IPS-NIHi7 (cell line): ENCODE measurements around the gene ANKRD44.
"Not testable (repeated sequence)": the region's sequence is repeated elsewhere in the genome, so short reads cannot be mapped to it uniquely, and the experiment has no call there.

Experiments used
- DNase-seq: peaks from one replicate; pipeline ENCODE4 v3.0.0; 2012; ENCODE audit warnings: mixed read lengths; ENCODE audit errors: extremely low spot score

Gene ANKRD44

DNA sequence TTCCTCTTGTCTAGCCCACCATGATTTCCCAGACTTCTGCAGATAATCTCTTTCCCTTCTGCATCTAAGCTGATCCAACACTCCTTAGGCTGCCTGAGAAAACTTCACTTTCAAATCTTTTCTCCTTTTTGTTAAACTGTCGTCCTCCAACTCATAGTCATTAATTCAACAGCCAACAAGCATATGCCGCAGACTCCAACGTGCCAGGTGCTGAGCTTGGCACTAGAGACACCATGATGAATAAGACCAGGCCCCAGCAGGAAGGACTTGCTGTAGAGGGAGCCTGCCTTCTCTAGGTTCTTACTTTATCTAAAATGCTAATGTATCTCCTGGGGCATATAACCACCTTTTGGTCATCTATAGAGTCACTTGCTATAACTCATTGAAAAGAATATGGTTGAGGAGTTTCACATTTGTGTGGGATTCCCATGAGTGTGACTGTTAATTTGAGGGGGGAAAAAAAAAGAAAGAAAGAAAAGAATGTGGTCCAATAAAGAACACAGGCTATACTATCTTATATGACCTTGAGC lies 51.0 kb downstream of the ANKRD44 start:
- no peak for DNase-seq

DNA sequence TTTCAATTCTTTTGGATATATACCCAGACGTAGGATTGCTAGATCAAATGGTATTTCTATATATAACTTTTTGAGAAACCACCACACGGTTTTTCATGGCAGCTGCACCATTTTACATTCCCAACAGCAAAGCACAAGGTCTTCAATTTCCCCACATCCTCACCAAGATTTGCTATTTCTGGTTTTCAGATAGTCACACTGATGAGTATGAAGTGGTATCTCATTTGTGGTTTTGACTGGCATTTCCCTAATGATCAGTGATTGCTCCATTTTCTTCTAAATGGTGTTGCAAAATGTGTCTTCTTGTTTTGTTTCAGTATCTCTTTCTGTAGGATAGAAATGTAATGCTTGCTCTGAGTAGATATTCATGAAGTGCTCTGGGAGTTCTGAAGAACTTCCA lies 52.0 kb downstream of the ANKRD44 start:
- no peak for DNase-seq

GRCh38 chr2:197256547-197257170 lies 53.9 kb downstream of the ANKRD44 start:
- no peak for DNase-seq

DNA sequence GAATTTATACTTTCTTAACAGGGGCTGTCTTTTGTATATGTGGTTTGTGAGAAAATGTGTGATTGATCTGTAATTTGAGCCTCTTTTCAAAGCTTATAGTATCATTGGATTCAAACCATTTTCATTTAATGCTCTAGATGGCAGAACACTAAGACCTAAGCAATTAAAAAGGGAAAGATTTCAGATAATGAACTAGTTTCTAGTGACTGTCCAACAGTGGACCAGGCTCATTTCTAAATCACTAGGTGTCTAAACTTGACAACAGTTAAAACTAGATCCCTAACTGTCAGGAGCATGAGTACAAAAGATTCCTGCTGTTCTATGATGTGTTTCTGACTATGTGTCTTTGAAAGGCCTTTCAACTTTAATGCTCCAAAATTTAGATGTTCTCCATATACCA lies 54.6 kb downstream of the ANKRD44 start:
- no peak for DNase-seq

DNA sequence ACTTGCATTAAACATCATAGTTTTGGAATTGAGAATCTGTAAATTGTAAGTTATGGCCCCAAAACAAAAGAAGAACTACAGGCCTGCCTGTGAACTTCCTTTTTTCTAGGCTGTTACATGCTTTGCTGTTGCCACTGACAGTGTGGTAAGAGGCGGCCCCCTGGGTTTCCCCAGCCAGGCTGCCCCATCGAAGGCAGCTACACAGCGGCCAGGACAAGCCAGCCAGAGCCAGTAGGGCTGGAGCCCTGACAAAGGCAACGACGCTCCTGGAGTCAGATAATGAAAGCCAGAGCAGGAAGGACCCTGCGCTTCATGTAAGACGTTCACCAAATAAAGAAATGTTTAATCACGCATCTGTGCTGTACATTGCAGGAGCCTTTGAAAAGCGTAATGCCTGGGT lies 55.0 kb downstream of the ANKRD44 start:
- peak; percentile 75 for DNase-seq

- no peak for DNase-seq
These were observed 55.6 kb downstream of the ANKRD44 start for GRCh38 chr2:197254776-197255530.

DNA sequence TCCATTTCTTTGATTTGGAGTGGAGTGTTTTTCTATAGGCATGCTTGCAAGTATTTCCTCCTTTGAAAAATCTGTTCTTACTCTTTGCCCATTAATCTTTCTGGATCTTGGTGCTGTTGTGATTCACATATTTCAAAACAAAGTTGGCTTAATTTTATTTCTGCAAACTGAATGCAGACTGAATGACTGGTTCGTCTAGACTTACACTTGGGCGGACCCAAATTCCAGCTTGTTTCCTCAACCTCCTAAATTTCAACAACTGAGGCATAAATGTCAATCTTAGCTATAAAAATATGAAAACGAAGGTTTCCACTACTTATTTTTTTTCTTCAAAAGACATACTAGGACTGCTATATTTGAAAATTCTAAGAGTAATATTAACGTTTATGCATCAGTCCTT lies 59.0 kb downstream of the ANKRD44 start:
- DNase-seq, result no peak

GRCh38 chr2:197251163-197251562 lies 59.4 kb downstream of the ANKRD44 start:
- DNase-seq, result no peak

GRCh38 chr2:197250084-197250397 lies 60.5 kb downstream of the ANKRD44 start:
- no peak for DNase-seq

- no peak for DNase-seq
These were observed 61.0 kb downstream of the ANKRD44 start for GRCh38 chr2:197249381-197250083.

DNA sequence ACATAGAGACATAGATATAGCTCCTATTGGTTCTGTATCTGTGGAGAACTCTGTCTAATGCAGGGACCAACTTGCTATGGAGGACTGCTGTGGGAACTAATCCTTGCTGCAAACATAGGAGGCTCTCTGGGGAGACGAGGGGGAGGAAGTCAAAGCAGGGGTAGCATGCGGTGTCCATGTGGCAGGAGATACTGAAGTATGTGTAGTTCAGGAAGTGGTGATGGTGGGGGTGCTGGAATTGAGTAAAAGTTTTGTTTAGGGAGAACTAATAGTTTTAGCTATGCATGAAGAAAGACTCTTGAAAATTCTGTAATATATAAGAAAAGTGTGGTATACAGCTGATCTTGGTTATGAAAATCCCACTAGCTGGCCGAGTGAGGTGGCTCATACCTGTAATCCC lies 62.0 kb downstream of the ANKRD44 start:
- no peak for DNase-seq

DNA sequence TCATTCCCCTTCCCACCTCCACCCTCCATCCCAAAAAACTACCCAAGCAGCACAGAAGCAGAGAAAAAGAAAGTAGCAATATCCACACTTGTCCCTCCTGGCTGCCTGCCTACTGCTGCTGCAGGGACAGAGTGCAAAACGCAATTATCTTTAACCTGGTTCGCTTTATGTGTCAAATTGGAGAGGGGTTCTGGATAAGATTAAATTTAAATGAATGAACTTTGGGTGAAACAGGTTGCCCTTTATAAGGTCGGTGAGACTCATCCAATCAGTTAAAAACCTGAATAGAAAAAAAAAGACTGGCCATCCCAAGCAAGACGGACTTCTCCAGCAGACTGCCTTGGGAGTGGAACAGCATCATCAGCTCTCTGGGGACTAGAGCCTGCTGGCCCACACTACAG lies 62.6 kb downstream of the ANKRD44 start:
- DNase-seq, result no peak

GRCh38 chr2:197247083-197247482 lies 63.5 kb downstream of the ANKRD44 start:
- no peak for DNase-seq

- DNase-seq, result no peak
These were observed 64.5 kb downstream of the ANKRD44 start for GRCh38 chr2:197245829-197246804.

DNA sequence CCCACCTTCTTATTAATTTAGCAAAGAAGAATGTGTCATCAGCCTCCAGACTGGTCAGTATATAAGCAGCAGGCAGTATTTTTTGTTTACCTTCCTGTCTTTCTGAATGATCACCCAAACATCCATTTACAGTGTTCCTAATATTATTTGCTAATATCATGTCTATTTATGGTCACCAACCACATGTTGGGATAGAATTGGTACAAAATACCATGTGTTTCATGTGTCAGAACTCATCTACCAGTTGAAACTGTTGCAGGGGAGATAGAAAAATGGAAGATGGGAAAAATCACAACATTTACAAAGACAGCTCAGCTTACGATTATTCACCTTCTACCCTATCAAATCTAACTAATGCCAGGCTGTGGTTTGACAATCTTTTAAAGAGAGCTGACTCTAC lies 66.2 kb downstream of the ANKRD44 start:
- no peak for DNase-seq

GRCh38 chr2:197242719-197243118 lies 67.9 kb downstream of the ANKRD44 start:
- DNase-seq, result no peak

GRCh38 chr2:197241596-197241995 lies 69.0 kb downstream of the ANKRD44 start:
- DNase-seq, result no peak

GRCh38 chr2:197241153-197241552 lies 69.4 kb downstream of the ANKRD44 start:
- DNase-seq, result no peak

DNA sequence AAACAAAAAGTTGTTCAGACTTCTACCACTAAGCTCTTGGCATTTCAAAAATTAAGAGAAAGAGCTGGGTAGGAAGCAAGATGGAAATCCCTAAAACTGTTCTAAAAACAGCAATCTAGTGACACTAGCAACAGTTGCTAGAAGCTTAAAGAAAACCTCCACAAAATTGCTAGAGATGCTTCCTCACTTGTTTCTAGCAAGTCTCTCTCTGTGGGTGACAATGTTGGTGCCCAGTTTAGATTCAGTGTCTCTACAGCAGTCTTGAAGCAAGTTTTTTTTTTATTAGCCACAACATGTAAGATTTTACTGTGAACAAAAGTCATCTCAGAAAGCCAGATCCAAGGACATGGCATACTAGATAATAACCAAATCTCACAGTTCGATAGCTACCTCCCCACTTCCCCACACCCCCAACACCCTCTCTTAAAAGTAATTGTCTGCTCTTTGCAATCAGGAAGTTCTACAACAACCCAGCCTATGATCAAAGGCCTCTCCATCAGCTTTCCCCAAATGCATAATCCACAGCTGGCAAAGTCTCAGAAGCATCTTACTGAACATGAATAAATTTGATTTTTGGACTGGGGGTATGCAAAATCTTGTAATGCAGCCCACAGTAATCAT lies 70.0 kb downstream of the ANKRD44 start:
- DNase-seq, result no peak

DNA sequence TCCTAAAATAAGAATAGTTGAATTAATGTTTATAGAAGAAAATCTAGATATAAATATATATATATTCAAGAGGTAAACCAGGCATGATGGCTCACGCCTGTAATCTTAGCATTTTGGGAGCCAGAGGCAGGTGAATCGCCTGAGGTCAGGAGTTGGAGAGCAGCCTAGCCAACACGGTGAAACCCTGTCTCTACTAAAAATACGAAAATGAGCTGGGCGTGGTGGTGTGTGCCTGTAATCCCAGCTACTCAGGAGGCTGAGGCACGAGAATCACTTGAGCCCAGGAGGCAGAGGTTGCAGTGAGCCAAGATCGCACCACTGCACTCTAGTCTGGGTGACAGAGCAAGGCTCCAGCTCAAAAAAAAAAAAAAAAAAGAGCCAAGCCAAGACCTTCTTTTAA lies 70.6 kb downstream of the ANKRD44 start:
- DNase-seq, result not testable (repeated sequence)

DNA sequence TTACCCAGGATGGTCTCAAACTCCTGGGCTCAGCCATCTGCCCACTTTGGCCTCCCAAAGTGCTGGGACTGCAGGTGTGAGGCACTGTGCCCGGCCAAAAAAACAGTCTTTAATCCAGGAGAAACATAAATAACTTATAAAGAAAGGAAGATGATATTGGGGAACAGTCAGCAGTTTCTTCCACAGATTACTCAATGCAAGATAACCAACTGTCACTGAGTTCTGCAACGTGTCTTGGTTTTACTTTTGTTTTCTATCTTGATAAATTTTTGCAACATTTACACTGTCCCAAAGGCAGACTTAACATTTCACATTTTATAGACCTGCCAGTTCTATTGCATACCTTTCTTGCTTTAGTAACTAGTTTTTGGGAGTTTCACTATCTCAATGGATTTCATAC lies 71.1 kb downstream of the ANKRD44 start:
- DNase-seq, result no peak
